CD1c-positive myeloid dendritic cell (primary cell): ENCODE measurements around the gene HNF1B.
A peak's percentile ranks its signal among the peaks of the same experiment; 100 is the strongest.

Source experiments
- DNase-seq: peaks from one replicate; pipeline ENCODE4 v3.0.0-alpha.2; 2016; ENCODE audit errors: extremely low spot score

HNF1B gene

GRCh38 chr17:37671824-37672547 lies 72.9 kb downstream of the HNF1B start:
- DNase-seq, result no peak

GRCh38 chr17:37671028-37671823 lies 73.6 kb downstream of the HNF1B start:
- DNase-seq, result no peak

- DNase-seq, result no peak
Measured at GRCh38 chr17:37667039-37667438, 77.8 kb downstream of the HNF1B start.

- DNase-seq, result no peak
Measured at GRCh38 chr17:37664214-37664613, 80.6 kb downstream of the HNF1B start.

- DNase-seq, result no peak
Measured at GRCh38 chr17:37662353-37662752, 82.5 kb downstream of the HNF1B start.

- DNase-seq, result no peak
Measured at GRCh38 chr17:37661400-37662014, 83.4 kb downstream of the HNF1B start.

- no peak for DNase-seq
Measured at GRCh38 chr17:37659925-37660324, 84.9 kb downstream of the HNF1B start.

- DNase-seq, result no peak
Measured at GRCh38 chr17:37657202-37657601, 87.7 kb downstream of the HNF1B start.

GRCh38 chr17:37651849-37652248 lies 93.0 kb downstream of the HNF1B start:
- no peak for DNase-seq

GRCh38 chr17:37650419-37651003 lies 94.3 kb downstream of the HNF1B start:
- DNase-seq, result peak; percentile 11

GRCh38 chr17:37648555-37648954 lies 96.3 kb downstream of the HNF1B start:
- no peak for DNase-seq

- no peak for DNase-seq
Measured at GRCh38 chr17:37647856-37648255, 97.0 kb downstream of the HNF1B start.

GRCh38 chr17:37643869-37644268 lies 101.0 kb downstream of the HNF1B start:
- DNase-seq, result no peak

- DNase-seq, result peak; percentile 95
Measured at GRCh38 chr17:37643118-37643766, 101.6 kb downstream of the HNF1B start, which contains the start of gene DDX52. DDX52 (minus strand) TSS chr17:37643446; CDS start chr17:37643420, 26 bp downstream.

- DNase-seq, result peak; percentile 17
Measured at GRCh38 chr17:37642681-37643080, 102.2 kb downstream of the HNF1B start.

- DNase-seq, result no peak
Measured at GRCh38 chr17:37640015-37640414, 104.8 kb downstream of the HNF1B start.

GRCh38 chr17:37637956-37638355 lies 106.9 kb downstream of the HNF1B start:
- DNase-seq, result no peak
